Right atrium auricular region (tissue), 2 donors: ENCODE measurements around the gene CHRM2. TPM values are rescaled to one million over a fixed set of nuclear protein-coding genes. Genes with fewer than 3 reads are reported as not detected.

Experiments
- DNase-seq: peaks from one replicate; pipeline ENCODE4 v3.0.0-alpha.2; 2019; ENCODE audit warnings: low spot score
- H3K27ac ChIP-seq, 2 donors: fragments of 200-600 bp; sonication (generic); 1 replicate in 1 of 2; 2 replicates in 1 of 2; pipeline ENCODE4 v1.5.1; 2016 to 2019
- H3K27me3 ChIP-seq, 2 donors: fragments of 200-600 bp; sonication (generic); one replicate each; pipeline versions ENCODE4 v1.5.1 to v1.6.0; 2017 to 2019
- H3K36me3 ChIP-seq: fragments of 200-600 bp; sonication (generic); one replicate; pipeline ENCODE4 v1.5.1; 2016
- H3K4me1 ChIP-seq, 2 donors: fragments of 200-600 bp; sonication (generic); one replicate each; pipeline versions ENCODE4 v1.5.1 to v1.6.0; 2017 to 2019
- H3K4me3 ChIP-seq, 2 donors: fragments of 200-600 bp; sonication (generic); 1 replicate in 1 of 2; 2 replicates in 1 of 2; pipeline ENCODE4 v1.5.1; 2017 to 2019; ENCODE audit warnings: mild to moderate bottlenecking in 1 of 2, moderate library complexity in 1 of 2
- H3K9me3 ChIP-seq, 2 donors: fragments of 200-600 bp; sonication (generic); one replicate each; pipeline ENCODE4 v1.5.1; 2019
- CTCF ChIP-seq, 2 donors: fragments of 200-600 bp; sonication (generic); IDR thresholded peaks; one replicate each; pipeline ENCODE4 v1.5.1; 2019; ENCODE audit warnings: antibody characterized with exemption in 2 of 2
- total RNA-seq, 2 donors: library from RNA; depleted of rRNA; stranded (reverse); fragments of >200 nt; gene quantifications; one replicate each; pipeline ENCODE4 v1.1.0, GENCODE V29; 2016

Gene CHRM2
- total RNA-seq, 2 donors from 2014 or later = 55.3 to 123 TPM

GRCh38 chr7:136859803-136860202 is 8.6 kb upstream of the CHRM2 start:
- TF ChIP-seq CTCF (IDR thresholded peaks at IDR 0.05) = no peak
- no peaks in the 10 kb centered on the region for H3K36me3 ChIP-seq
- H3K9me3 ChIP-seq = no peaks in the 10 kb centered on the region
- H3K27me3 ChIP-seq = no peaks in the 10 kb centered on the region
- no peaks in the 10 kb centered on the region for H3K4me1 ChIP-seq
- DNase-seq = no peak
- no peak overlapping the region for H3K4me3 ChIP-seq
- no peak overlapping the region for H3K27ac ChIP-seq

GRCh38 chr7:136865236-136865635 is 3.2 kb upstream of the CHRM2 start:
- no peak for DNase-seq
- H3K9me3 ChIP-seq = no peaks in the 10 kb centered on the region
- peak overlapping the region in 1 of 2 donors; percentile 22 for H3K27ac ChIP-seq
- H3K27me3 ChIP-seq = no peaks in the 10 kb centered on the region
- H3K4me1 ChIP-seq = peaks cover 0 to 6% of the 10 kb centered on the region in 2 donors
- H3K4me3 ChIP-seq = no peak overlapping the region
- no peaks in the 10 kb centered on the region for H3K36me3 ChIP-seq
- no peak for TF ChIP-seq CTCF (IDR thresholded peaks at IDR 0.05)

- H3K27me3 ChIP-seq = no peaks in the 10 kb centered on the region
- H3K4me1 ChIP-seq = peaks cover 0 to 11% of the 10 kb centered on the region in 2 donors
- DNase-seq = no peak
- peak overlapping the region in 1 of 2 donors; percentile 22 for H3K27ac ChIP-seq
- H3K36me3 ChIP-seq = no peaks in the 10 kb centered on the region
- no peak for TF ChIP-seq CTCF (IDR thresholded peaks at IDR 0.05)
- H3K9me3 ChIP-seq = no peaks in the 10 kb centered on the region
- no peak overlapping the region for H3K4me3 ChIP-seq
These were observed 2.7 kb upstream of the CHRM2 start for GRCh38 chr7:136865777-136866176.

GRCh38 chr7:136869001-136869961 is 829 bp downstream of the CHRM2 start:
- DNase-seq = no peak
- Histone ChIP-seq H3K27ac (peak overlapping the region; percentile 80 to 93), H3K9me3 (no peaks in the 10 kb centered on the region), H3K4me3 (peak overlapping the region; percentile 62 to 64), H3K27me3 (no peaks in the 10 kb centered on the region), H3K36me3 (no peaks in the 10 kb centered on the region), H3K4me1 (peaks cover 0 to 16% of the 10 kb centered on the region in 2 donors)
- TF ChIP-seq CTCF (IDR thresholded peaks at IDR 0.05) = no peak

- Histone ChIP-seq H3K27ac (peak overlapping the region; percentile 80 to 93), H3K9me3 (no peaks in the 10 kb centered on the region), H3K27me3 (no peaks in the 10 kb centered on the region), H3K36me3 (no peaks in the 10 kb centered on the region), H3K4me3 (peak overlapping the region; percentile 62 to 64), H3K4me1 (peaks cover 0 to 16% of the 10 kb centered on the region in 2 donors)
- no peak for TF ChIP-seq CTCF (IDR thresholded peaks at IDR 0.05)
- no peak for DNase-seq
These were observed 1.8 kb downstream of the CHRM2 start for GRCh38 chr7:136869991-136870865.
